Activated CD8-positive, alpha-beta memory T cell treated with anti-CD3 and anti-CD28 coated beads for 36 hours (primary cell): Measurements from ENCODE around the gene RPAP3. TPM values are rescaled to one million over a fixed set of nuclear protein-coding genes. Genes with fewer than 3 reads are reported as not detected.
"Not testable (repeated sequence)": the region's sequence is repeated elsewhere in the genome, so short reads cannot be mapped to it uniquely, and the experiment has no call there.

Experiments
- CTCF ChIA-PET: fragments of 350-600 bp; sonication (Branson Sonifier 250); formaldehyde crosslinking; loops from one replicate; lab custom pipeline; 2021; ENCODE audit warnings: antibody characterized with exemption; lab: Charles Lee
- POLR2A ChIA-PET: fragments of 350-600 bp; sonication (Branson Sonifier 250); formaldehyde crosslinking; loops from one replicate; lab custom pipeline; 2021; ENCODE audit warnings: antibody characterized with exemption; lab: Charles Lee
- total RNA-seq, 2 experiments: library from RNA; stranded (reverse); gene quantifications; one replicate each; pipeline ENCODE4 v1.2.3, GENCODE V29; 2021

The RPAP3 gene
- total RNA-seq, 2 experiments from 2014 or later = 52.0 to 55.2 TPM

- CTCF ChIA-PET = interaction anchor here (1.0 to 2.0 kb wide), 2 partner anchors 31 to 127 kb away, joined by 5 to 9 read pairs; no protein-coding TSS in a partner anchor
- POLR2A ChIA-PET = no interaction called here
Observed at GRCh38 chr12:47711448-47711847, 5.6 kb upstream of the RPAP3 start.

- ChIA-PET CTCF (interaction anchor here (0.6 to 2.0 kb wide), 2 partner anchors 9 to 128 kb away, joined by 3 to 9 read pairs; no protein-coding TSS in a partner anchor), POLR2A (no interaction called here)
Observed at GRCh38 chr12:47710278-47710677, 4.4 kb upstream of the RPAP3 start.

- ChIA-PET CTCF (interaction anchor here (0.6 to 2.0 kb wide), 2 partner anchors 10 to 129 kb away, joined by 3 to 9 read pairs; no protein-coding TSS in a partner anchor), POLR2A (no interaction called here)
Observed at GRCh38 chr12:47709671-47710070, 3.8 kb upstream of the RPAP3 start.

- ChIA-PET POLR2A (no interaction called here), CTCF (no interaction called here)
Observed at GRCh38 chr12:47709237-47709636, 3.4 kb upstream of the RPAP3 start.

- ChIA-PET POLR2A (no interaction called here), CTCF (interaction anchor here (1.5 kb wide), 1 partner anchor 34 kb away, joined by 4 read pairs; no protein-coding TSS in a partner anchor)
Observed at GRCh38 chr12:47707905-47708543, 2.2 kb upstream of the RPAP3 start.

- ChIA-PET POLR2A (interaction anchor here (0.7 to 1.5 kb wide), 2 partner anchors 126 to 178 kb away, joined by 4 read pairs; no protein-coding TSS in a partner anchor), CTCF (interaction anchor here (0.6 to 1.5 kb wide), 3 partner anchors 27 to 351 kb away, joined by 3 to 4 read pairs (median 3); no protein-coding TSS in a partner anchor)
Observed at GRCh38 chr12:47707355-47707754, 1.5 kb upstream of the RPAP3 start.

GRCh38 chr12:47705229-47705565 lies 633 bp downstream of the RPAP3 start:
- POLR2A ChIA-PET = no interaction called here
- CTCF ChIA-PET = interaction anchor here (1.1 to 1.4 kb wide), 2 partner anchors 11 to 74 kb away, joined by 3 read pairs; no protein-coding TSS in a partner anchor

GRCh38 chr12:47704719-47705118 lies 1.1 kb downstream of the RPAP3 start:
- ChIA-PET CTCF (interaction anchor here (0.6 to 1.4 kb wide), 4 partner anchors 10 to 398 kb away, joined by 3 read pairs; no protein-coding TSS in a partner anchor), POLR2A (interaction anchor here (0.6 kb wide), 1 partner anchor 40 kb away, joined by 5 read pairs; no protein-coding TSS in a partner anchor)

- POLR2A ChIA-PET = no interaction called here
- CTCF ChIA-PET = no interaction called here
Observed at GRCh38 chr12:47700263-47700662, 5.6 kb downstream of the RPAP3 start.

- POLR2A ChIA-PET = no interaction called here
- CTCF ChIA-PET = interaction anchor here (0.7 kb wide), 1 partner anchor 13 kb away, joined by 3 read pairs; no protein-coding TSS in a partner anchor
Observed at GRCh38 chr12:47698631-47699030, 7.2 kb downstream of the RPAP3 start.

- CTCF ChIA-PET = no interaction called here
- POLR2A ChIA-PET = no interaction called here
Observed at GRCh38 chr12:47698055-47698454, 7.8 kb downstream of the RPAP3 start.

- CTCF ChIA-PET = interaction anchor here (1.0 kb wide), 2 partner anchors 19 to 38 kb away, joined by 3 to 4 read pairs; no protein-coding TSS in a partner anchor
- POLR2A ChIA-PET = no interaction called here
Observed at GRCh38 chr12:47689215-47689614, 16.6 kb downstream of the RPAP3 start.

- ChIA-PET POLR2A (no interaction called here), CTCF (interaction anchor here (0.6 to 2.2 kb wide), 2 partner anchors 36 to 395 kb away, joined by 3 to 7 read pairs; no protein-coding TSS in a partner anchor)
Observed at GRCh38 chr12:47687636-47688035, 18.2 kb downstream of the RPAP3 start.

GRCh38 chr12:47686645-47687240 lies 19.1 kb downstream of the RPAP3 start:
- ChIA-PET CTCF (interaction anchor here (2.2 kb wide), 1 partner anchor 35 kb away, joined by 7 read pairs; no protein-coding TSS in a partner anchor), POLR2A (no interaction called here)

- ChIA-PET CTCF (no interaction called here), POLR2A (no interaction called here)
Observed at GRCh38 chr12:47679785-47680184, 26.0 kb downstream of the RPAP3 start.

GRCh38 chr12:47672068-47672467 lies 33.8 kb downstream of the RPAP3 start:
- ChIA-PET CTCF (no interaction called here), POLR2A (no interaction called here)

- POLR2A ChIA-PET = not testable (repeated sequence)
- CTCF ChIA-PET = interaction anchor here (0.7 kb wide), 1 partner anchor 64 kb away, joined by 3 read pairs; no protein-coding TSS in a partner anchor
Observed at GRCh38 chr12:47667935-47668334, 37.9 kb downstream of the RPAP3 start.

- CTCF ChIA-PET = interaction anchor here (0.5 to 1.6 kb wide), 3 partner anchors 16 to 129 kb away, joined by 3 to 6 read pairs (median 6); no protein-coding TSS in a partner anchor
- POLR2A ChIA-PET = no interaction called here
Observed at GRCh38 chr12:47652521-47653234, 53.2 kb downstream of the RPAP3 start.
